Activated CD8-positive, alpha-beta memory T cell treated with anti-CD3 and anti-CD28 coated beads for 36 hours (primary cell): ENCODE measurements around the gene NFIA. TPM values are rescaled to one million over a fixed set of nuclear protein-coding genes. Genes with fewer than 3 reads are reported as not detected.

Experiments used
- CTCF ChIA-PET: fragments of 350-600 bp; sonication (Branson Sonifier 250); formaldehyde crosslinking; loops from one replicate; lab custom pipeline; 2021; ENCODE audit warnings: antibody characterized with exemption; lab: Charles Lee
- POLR2A ChIA-PET: fragments of 350-600 bp; sonication (Branson Sonifier 250); formaldehyde crosslinking; loops from one replicate; lab custom pipeline; 2021; ENCODE audit warnings: antibody characterized with exemption; lab: Charles Lee
- total RNA-seq, 2 experiments: library from RNA; stranded (reverse); gene quantifications; one replicate each; pipeline ENCODE4 v1.2.3, GENCODE V29; 2021

NFIA gene
- total RNA-seq, 2 experiments from 2014 or later: 3.6 to 4.8 TPM

GRCh38 chr1:61334718-61335589, 252.6 kb downstream of the NFIA start:
- ChIA-PET POLR2A (no interaction called here), CTCF (interaction anchor here (1.5 kb wide), 1 partner anchor 17 kb away, joined by 3 read pairs; no protein-coding TSS in a partner anchor)

- CTCF ChIA-PET: no interaction called here
Measured at GRCh38 chr1:61337037-61337436, 254.7 kb downstream of the NFIA start.

GRCh38 chr1:61337441-61337951, 255.1 kb downstream of the NFIA start:
- ChIA-PET POLR2A (no interaction called here), CTCF (no interaction called here)

More at GRCh38 chr1:61337037-61337436, 254.7 kb downstream of the NFIA start:
- POLR2A ChIA-PET: no interaction called here

- CTCF ChIA-PET: no interaction called here
- POLR2A ChIA-PET: no interaction called here
Measured at GRCh38 chr1:61337981-61338848, 255.9 kb downstream of the NFIA start.

GRCh38 chr1:61338899-61339298, 256.5 kb downstream of the NFIA start:
- POLR2A ChIA-PET: no interaction called here
- CTCF ChIA-PET: interaction anchor here (0.6 kb wide), 1 partner anchor 84 kb away, joined by 3 read pairs; no protein-coding TSS in a partner anchor

GRCh38 chr1:61341426-61341825, 259.1 kb downstream of the NFIA start:
- ChIA-PET CTCF (no interaction called here), POLR2A (no interaction called here)

- ChIA-PET CTCF (no interaction called here), POLR2A (no interaction called here)
Measured at GRCh38 chr1:61343734-61344420, 261.5 kb downstream of the NFIA start.

GRCh38 chr1:61344696-61345095, 262.3 kb downstream of the NFIA start:
- CTCF ChIA-PET: no interaction called here
- POLR2A ChIA-PET: no interaction called here

- ChIA-PET POLR2A (interaction anchor here (1.2 kb wide), 1 partner anchor 46 kb away, joined by 3 read pairs; no protein-coding TSS in a partner anchor), CTCF (interaction anchor here (0.6 kb wide), 1 partner anchor 65 kb away, joined by 4 read pairs; no protein-coding TSS in a partner anchor)
Measured at GRCh38 chr1:61348025-61348665, 265.8 kb downstream of the NFIA start.

GRCh38 chr1:61352845-61353435, 270.6 kb downstream of the NFIA start:
- CTCF ChIA-PET: no interaction called here
- POLR2A ChIA-PET: no interaction called here

GRCh38 chr1:61353797-61354406, 271.5 kb downstream of the NFIA start:
- POLR2A ChIA-PET: no interaction called here
- CTCF ChIA-PET: no interaction called here

- CTCF ChIA-PET: no interaction called here
- POLR2A ChIA-PET: no interaction called here
Measured at GRCh38 chr1:61356016-61356415, 273.7 kb downstream of the NFIA start.

- POLR2A ChIA-PET: no interaction called here
- CTCF ChIA-PET: no interaction called here
Measured at GRCh38 chr1:61356995-61357394, 274.6 kb downstream of the NFIA start.

GRCh38 chr1:61357539-61357938, 275.2 kb downstream of the NFIA start:
- CTCF ChIA-PET: interaction anchor here (0.6 kb wide), 2 partner anchors 307 to 556 kb away, joined by 3 read pairs; no protein-coding TSS in a partner anchor
- POLR2A ChIA-PET: no interaction called here

GRCh38 chr1:61358770-61359455, 276.6 kb downstream of the NFIA start:
- CTCF ChIA-PET: interaction anchor here (0.7 kb wide), 1 partner anchor 39 kb away, joined by 3 read pairs; no protein-coding TSS in a partner anchor
- POLR2A ChIA-PET: no interaction called here

- POLR2A ChIA-PET: no interaction called here
- CTCF ChIA-PET: no interaction called here
Measured at GRCh38 chr1:61361931-61362330, 279.6 kb downstream of the NFIA start.

- CTCF ChIA-PET: no interaction called here
Measured at GRCh38 chr1:61362351-61362750, 280.0 kb downstream of the NFIA start.

More at GRCh38 chr1:61362351-61362750, 280.0 kb downstream of the NFIA start:
- POLR2A ChIA-PET: no interaction called here
